T follicular helper cell (primary cell): ENCODE measurements around the gene ABCA13.
"Not testable (repeated sequence)": the region's sequence is repeated elsewhere in the genome, so short reads cannot be mapped to it uniquely, and the experiment has no call there.

Experiments
- DNase-seq: peaks from one replicate; pipeline ENCODE4 v3.0.0-alpha.2; 2020; ENCODE audit warnings: low read depth
- total RNA-seq, 2 experiments: gene quantifications; one replicate each; lab custom pipeline; 2026; lab: John Stamatoyannopoulos, UW

Gene ABCA13, protein sequence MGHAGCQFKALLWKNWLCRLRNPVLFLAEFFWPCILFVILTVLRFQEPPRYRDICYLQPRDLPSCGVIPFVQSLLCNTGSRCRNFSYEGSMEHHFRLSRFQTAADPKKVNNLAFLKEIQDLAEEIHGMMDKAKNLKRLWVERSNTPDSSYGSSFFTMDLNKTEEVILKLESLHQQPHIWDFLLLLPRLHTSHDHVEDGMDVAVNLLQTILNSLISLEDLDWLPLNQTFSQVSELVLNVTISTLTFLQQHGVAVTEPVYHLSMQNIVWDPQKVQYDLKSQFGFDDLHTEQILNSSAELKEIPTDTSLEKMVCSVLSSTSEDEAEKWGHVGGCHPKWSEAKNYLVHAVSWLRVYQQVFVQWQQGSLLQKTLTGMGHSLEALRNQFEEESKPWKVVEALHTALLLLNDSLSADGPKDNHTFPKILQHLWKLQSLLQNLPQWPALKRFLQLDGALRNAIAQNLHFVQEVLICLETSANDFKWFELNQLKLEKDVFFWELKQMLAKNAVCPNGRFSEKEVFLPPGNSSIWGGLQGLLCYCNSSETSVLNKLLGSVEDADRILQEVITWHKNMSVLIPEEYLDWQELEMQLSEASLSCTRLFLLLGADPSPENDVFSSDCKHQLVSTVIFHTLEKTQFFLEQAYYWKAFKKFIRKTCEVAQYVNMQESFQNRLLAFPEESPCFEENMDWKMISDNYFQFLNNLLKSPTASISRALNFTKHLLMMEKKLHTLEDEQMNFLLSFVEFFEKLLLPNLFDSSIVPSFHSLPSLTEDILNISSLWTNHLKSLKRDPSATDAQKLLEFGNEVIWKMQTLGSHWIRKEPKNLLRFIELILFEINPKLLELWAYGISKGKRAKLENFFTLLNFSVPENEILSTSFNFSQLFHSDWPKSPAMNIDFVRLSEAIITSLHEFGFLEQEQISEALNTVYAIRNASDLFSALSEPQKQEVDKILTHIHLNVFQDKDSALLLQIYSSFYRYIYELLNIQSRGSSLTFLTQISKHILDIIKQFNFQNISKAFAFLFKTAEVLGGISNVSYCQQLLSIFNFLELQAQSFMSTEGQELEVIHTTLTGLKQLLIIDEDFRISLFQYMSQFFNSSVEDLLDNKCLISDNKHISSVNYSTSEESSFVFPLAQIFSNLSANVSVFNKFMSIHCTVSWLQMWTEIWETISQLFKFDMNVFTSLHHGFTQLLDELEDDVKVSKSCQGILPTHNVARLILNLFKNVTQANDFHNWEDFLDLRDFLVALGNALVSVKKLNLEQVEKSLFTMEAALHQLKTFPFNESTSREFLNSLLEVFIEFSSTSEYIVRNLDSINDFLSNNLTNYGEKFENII (N-terminal part only)
- total RNA-seq = 0 to 0.04 reads per million in 2 experiments

DNA sequence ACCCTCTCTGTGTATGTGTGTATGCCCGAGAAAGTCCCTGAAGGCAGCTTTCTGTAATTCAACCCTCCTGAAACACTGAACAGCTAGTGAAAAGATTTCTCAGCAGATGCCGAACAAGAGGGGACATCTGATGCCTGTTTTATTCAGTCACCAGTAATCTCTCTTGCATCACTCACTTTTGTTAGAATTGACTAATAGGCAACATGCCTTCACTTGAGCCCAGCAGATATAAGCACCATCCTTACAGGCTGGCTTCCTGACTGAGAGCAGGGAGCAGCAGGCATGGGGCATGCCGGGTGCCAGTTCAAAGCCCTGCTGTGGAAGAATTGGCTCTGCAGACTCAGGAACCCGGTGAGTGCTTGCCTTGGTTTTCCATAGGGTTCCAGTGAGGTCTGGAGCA, at the start of gene ABCA13:
Gene ABCA13, plus strand, starts transcription at position 257 of the 400 bp plus-strand sequence. Its CDS starts 26 bp downstream, at position 283.
- DNase-seq = no peak

DNA sequence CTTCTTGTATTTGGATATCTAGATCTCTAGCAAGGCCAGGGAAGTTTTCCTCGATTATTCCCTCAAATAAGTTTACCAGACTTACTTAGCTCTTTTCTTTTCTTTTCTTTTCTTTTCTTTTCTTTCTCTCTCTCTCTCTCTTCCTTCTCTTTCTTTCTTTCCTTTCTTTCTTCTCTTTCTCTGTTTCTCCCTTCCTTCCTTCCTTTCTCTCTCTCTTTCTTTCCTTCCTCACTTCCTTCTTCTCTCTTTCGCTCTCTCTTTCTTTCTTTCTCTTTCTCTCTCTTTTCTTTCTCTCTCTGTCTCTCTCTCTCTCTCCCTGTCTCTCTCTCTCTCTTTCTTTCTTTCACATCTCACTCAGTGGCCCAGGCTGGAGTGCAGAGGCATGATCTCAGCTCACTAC, 45.2 kb upstream of the ABCA13 start:
- no peak for DNase-seq

DNA sequence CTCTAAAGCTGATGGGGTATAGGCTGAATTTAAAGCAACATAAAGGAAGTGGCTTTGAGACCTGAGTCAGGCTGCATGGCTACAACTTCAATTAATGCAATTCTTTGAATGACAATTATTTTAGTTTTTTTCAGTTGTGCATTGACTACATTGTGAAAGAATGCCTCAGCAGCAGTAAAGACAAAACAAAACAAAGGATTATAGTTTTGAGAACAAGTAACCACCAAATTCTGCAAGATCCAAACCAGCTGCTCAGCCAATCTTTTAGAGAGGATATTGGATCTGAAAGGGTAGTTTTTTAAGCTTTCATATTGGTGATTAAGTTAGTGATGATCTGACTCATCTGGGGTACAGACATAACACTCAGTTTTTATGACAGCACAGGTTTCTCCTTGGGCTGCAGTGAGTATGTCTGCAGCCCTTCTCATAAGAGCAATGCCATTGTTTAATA, 40.6 kb upstream of the ABCA13 start:
- DNase-seq = no peak

DNA sequence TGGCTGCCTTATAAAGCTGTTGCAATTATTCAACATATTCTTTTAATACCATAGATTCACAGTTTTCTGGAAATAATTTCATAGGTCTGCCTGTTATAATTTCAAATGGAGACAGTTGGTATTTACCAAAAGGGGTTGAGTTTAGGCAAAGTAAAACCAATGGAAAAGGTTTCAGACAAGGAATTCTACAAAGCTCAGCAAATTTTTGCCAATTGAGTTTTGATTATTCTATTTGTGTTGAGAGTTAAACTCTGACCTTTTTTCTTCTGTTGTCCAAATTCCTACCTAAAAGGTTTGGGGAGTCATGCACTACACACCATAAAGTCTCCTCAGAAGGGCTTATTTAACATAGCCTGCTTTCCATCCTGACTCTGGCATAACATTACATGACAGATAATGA, 38.5 kb upstream of the ABCA13 start:
- no peak for DNase-seq

DNA sequence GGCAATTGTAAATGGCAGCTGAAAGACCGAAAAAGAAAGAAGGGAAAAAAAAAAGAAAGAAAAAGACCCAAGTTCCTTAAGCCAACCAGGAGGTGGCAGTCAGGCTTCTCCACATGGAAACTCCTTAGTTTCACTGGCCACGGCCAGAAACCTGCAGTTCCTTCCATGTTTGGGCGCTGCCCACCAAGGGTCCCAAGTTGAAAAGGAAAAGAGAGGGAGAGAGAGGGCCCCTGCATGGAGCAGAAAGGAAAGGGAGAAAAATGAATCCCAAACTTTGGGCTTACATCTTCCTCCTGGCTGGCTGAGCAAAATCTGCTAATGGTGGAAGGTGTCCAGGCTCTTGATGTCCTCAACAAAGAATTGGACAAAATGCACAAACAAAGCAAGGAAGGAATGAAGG, 31.8 kb upstream of the ABCA13 start:
- DNase-seq = no peak

DNA sequence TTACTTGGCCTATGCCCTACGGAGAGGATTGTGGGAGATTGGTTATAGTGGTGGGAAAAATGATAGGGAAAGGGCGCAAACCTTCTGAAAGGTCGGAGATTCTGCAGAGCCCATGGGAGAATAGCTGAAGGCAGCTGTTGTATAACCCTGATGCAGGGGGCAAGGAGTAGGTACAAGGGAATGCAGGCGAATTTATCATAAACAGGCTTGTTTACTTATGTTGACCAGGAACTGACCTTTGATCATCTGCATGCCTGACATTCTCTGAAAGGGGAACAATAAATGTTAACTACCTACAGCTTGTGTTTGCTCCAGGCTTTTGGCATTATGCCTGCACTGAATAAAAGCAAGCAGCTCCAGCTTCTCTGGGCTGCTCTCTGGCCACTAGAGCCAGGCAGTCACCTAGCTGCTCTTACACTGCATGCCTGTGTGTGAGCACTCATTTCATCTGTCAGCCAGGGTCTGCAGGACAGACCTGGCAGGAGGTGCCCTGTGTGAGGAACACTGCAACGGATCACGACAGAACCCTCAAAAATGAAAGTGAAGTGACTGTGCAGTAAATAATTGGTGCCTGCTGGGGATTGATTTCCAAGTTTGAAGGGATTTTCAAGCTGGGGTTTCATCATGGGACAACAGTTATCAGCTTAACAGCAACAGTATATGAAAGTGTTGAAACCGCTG, 31.1 kb upstream of the ABCA13 start:
- DNase-seq = no peak

DNA sequence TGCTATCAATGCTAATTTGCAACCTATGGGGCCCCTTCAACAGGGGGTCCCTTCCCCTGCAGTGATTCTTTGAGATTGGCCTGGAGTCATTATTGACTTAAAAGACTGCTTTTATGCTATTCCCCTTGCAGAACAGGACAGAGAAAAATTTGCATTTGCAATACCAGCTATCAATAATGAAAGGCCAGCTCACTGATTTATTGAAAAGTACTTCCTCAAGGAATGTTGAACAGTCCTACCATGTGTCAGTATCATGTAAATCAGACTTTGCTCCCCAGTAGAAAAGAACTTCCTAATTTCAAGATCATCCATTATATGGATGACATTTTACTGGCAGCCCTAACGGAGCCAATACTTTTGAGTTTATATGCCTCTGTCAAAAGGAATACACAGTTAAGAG, 29.7 kb upstream of the ABCA13 start:
- DNase-seq = no peak

DNA sequence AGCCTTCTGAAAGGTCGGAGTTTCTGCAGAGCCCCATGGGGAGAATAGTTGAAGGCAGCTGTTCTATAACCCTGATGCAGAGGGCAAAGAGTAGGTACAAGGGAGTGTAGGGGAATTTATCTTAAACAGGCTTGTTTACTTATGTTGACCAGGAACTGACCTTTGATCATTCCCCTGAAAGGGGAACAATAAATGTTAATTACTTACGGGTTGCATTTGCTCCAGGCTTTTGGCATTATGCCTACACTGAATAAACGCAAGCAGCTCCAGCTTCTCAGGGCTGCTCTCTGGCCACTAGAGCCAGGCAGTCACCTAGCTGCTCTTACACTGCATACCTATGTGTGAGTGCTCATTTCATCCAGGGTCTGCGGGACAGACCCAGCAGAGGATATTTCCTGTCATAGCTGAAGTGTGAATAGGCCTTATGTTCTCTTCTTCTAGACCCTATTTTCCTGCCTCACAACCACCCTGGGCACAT, 26.9 kb upstream of the ABCA13 start:
- DNase-seq = no peak

DNA sequence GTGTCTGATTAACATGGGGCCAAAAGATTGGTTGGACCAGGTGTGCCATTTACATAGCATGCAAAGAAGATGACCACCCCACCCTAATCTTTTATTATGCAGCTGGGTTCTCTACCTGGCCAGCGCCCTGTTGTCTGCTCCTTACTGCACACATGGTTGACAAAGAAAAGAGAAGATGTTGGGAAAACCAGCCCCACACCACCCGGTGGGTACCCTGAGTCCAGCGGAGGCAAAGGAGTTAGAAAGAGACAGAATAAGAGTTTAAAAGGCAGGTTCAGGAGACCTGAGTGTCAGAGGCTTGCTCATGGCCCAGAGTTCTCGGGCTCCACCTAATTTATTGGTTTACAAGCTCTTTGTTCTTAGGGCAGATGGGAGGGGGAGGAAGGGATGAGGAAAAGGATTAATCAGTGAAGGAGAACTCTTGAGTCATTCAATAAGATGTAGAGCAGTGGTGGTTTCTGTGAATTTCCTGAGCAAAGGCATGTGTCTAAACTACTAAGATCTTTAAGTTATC, 24.1 kb upstream of the ABCA13 start:
- no peak for DNase-seq

DNA sequence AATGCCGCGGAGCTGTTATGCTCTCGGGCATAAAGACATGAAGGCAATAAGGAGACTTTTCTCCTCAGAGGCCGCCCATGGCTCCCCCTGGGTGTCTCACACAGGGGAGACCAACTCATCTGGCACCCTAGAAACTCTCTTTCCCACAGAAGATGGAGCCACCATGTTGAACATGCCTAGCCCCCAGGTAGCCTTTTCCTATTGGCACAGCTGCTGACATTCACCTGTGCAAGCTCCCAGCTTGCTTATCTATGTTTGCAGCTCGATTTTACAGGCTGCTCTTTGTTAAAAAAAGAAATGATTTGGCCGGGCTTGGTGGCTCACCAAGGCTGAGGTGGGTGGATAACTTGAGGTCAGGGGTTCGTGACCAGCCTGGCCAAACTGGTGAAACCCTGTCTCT, 23.6 kb upstream of the ABCA13 start:
- not testable (repeated sequence) for DNase-seq

DNA sequence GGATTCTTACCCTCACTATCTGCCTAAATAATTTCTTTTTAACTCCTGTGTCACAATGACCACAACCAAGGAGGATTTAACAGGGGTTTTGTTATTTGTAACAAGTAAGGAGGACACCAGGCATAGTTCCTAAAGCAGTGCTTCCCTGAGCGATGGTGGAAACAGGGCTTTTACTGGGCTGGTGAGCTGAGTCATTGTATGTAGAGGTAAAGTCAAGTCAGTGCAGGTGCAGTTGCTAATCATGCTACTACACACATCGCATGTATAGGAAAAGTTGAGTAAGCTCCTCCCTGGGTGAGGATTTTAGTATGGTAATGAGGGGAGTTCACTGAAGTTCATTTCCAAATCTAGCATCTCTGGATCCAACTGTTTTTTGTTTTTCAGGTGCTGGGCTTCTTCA, 22.9 kb upstream of the ABCA13 start:
- DNase-seq = no peak

DNA sequence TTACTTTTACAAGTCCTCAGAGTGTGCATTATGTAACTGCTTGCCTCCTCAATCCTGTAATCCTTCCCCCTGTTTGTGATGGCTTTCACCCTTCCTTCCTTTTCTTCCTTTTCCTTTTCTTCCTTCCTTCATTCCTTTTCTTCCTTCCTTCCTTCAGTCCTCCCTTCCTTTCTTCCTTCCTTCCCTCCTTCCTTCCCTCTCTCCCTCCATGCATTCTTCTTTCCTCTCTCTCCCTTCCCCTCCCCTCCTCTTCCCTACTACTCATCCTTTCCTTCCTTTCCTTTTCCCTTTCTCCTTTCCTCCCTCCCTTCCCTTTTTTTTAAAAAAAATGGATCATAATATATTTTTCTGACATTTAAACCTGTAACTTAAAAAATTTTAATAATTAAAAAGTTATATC, 22.2 kb upstream of the ABCA13 start:
- DNase-seq = no peak

DNA sequence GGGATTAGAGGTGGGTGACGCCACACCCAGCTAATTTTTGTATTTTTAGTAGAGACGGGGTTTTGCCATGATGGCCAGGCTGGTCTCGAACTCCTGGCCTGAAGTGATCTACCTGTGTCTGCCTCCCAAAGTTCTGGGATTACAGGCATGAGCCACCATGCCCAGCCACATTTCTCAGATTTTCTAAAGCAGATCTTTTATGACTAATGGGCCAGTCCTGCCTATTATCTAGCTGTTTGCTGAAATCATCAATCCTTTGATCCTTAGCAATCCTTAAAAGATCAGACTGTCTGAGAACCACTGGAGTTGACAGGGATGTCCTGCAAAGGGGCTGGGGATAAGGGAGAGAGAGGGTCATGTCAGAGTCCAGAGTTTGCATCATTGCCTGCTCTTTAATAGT, 21.2 kb upstream of the ABCA13 start:
- no peak for DNase-seq

DNA sequence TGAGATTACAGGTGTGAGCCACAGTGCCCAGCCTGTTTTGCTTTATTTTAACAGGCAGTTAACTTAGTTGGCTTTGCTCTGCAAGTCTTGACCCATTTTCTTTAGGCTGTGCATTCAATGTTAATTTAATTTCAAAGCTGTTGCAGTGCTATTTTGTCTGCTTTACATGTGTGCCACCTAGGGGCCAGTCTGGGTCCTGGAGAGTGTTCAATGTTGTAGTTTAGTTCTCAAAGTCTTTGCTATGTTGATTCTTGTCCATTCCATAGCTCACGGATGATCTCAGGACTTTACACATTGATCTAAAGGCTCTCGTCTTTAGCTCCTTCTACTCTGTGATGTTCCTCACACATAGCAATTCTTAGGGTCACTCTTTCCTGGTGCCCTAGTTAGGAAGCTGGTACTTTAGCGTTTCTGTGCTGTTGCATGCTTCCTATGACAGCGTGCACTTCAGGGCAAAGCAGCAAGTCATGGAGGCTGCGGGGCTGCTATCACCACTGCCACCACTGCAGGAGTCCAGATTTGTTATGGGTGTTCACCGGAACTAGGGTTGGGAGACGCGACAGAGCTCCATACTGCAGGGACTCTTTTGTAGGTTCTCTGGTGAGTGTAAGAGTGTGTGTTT, 16.4 kb upstream of the ABCA13 start:
- DNase-seq = peak; percentile 12

DNA sequence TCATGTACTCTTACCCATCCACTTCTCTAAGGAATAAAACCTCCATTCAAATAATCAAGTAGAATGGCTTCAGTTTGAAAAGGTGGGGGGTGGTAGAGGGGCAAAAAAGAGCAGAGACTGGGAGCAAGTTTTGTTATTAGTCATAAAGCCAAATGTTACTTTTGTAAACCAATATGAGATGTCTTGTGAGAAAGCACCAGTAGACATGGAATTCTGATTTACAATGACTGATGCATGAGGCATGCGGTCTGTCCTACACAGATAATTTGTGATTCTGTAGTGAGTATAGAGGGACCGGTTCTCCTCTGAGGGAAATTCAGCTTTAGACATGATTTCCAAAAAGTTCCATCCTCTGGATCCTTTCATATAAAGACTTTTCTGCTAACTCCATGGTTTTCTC, 12.9 kb upstream of the ABCA13 start:
- DNase-seq = no peak

DNA sequence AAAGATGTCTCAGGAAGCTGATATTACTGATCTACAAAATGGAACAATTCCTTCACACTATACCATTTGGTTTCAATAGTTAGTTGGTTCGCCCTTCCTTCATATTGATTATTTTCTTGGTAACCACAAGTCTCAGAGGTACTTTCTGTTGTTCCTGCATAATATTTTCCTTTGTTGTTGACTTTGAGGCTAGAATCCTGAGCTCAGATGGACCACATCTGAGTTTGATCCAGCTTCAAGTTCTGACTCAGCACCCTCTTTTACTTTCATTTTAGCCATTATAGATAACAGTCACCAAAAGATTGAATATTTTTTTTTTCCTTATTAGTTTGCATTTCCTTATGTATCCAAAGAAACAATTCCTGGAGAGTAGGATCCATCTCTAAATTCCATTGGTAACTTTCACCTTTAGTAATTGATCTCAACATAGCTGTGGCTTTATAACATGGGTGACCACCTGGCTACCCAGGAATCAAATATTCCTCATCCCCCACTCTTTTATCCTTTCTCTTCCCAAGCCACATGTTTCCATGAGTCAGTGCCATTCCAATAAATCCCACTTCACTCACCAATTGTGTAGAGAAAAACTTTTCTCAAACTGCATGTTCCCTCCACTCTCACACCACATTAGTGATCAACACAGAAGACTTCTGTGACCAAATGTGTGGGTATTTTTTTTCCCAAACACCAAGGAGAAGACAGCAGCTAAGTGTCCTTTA, 9.7 kb upstream of the ABCA13 start:
- DNase-seq = no peak

DNA sequence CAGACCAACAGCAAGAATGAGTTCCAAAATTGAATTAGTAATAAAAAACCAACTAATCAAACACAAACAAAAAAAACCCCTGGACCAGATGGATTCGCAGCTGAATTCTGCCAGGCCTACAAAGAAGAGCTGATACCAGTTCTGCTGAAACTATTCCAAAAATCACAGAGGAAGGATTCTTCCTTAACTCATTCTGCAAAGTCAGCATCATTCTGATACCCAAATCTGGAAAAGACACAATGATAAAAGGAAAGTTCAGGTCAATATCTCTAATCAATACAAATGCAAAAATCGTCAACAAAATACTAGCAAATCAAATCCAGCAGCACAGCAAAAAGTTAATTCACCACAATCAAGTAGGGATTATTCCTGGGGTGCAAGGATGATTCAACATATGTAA, 6.1 kb upstream of the ABCA13 start:
- no peak for DNase-seq

DNA sequence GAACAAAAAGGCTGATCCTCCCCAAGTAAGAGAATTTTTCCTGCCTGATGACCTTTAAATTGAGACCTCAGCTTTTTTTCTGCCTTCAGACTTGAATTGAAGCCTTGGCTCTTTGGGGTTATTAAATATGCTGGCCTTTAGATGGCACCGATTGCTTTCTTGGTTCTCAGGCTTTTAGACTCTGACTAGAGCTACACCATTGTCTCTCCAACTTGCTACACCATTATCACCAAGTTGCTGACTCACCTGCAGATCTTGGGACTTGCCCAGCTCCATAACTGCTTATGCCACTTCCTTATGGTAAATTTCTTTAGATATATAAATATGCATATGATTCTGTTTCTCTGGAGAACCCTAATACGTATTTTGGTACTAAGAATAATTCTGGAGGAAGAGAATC, 3.1 kb upstream of the ABCA13 start:
- DNase-seq = no peak

DNA sequence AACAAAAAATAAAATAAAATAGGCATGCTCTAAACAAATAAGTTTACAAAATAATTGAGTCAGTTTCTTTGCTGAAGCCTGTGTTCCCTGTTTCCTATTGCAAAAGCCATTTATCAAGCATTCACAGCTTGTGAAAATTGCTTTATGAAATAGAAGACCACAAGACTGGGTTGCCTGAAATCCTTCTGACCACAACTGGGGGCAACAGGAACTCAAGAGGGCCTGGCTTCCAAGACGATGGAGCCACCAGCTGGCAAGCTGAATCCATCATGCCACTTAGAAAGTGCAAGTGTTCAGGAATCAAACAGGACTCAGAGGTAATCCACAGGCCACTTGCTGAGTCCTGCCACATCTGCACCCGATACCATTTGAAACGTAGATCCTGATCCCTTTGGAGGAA, 752 bp upstream of the ABCA13 start:
- no peak for DNase-seq

DNA sequence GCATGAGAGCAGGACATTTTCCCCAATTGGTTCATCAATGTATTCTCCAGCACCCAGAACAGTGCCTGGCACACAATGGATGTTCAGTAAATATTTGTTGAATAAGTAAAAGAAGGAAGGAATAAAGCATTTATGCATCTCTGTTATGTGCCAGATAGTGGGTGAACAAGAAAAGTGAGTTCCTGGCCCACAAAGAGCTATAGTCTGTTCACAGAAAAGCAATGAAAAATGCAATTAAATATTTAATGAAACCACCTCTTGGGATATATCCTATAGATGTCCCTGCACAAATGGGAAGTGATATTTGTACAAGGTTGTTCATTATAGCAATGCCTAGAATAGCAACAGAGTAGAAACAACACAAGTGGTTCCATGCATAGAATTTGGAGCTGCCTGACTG, 2.1 kb downstream of the ABCA13 start:
- DNase-seq = no peak
